Lung (tissue), 12 donors: ENCODE measurements around the gene MED29. TPM values are rescaled to one million over a fixed set of nuclear protein-coding genes. Genes with fewer than 3 reads are reported as not detected.

Experiments
- ATAC-seq: fragments of 200-7000 bp; cut with Tn5 transposase; one replicate; pipeline ENCODE4 v1.9.1; 2020; ENCODE audit warnings: moderate number of reproducible peaks; ENCODE audit not compliant: insufficient read depth, low FRiP score
- DNase-seq, 3 donors: peaks; one replicate each; pipeline ENCODE4 v3.0.0-alpha.2; 2013 to 2017
- H3K27ac ChIP-seq, 2 donors: one replicate each; pipeline ENCODE4 v1.5.1; 2013; ENCODE audit warnings: mild to moderate bottlenecking in 2 of 2, moderate library complexity in 2 of 2, control low read depth in 1 of 2, inconsistent platforms in 1 of 2, low read depth in 1 of 2, low read length in 1 of 2
- H3K27me3 ChIP-seq, 3 donors: one replicate each; pipeline ENCODE4 v1.5.1; 2013; ENCODE audit warnings: low read length in 2 of 3; ENCODE audit not compliant: control insufficient read depth in 3 of 3, insufficient read depth in 3 of 3
- H3K36me3 ChIP-seq, 4 donors: one replicate each; pipeline ENCODE4 v1.5.1; 2013; ENCODE audit warnings: low read length in 4 of 4, mild to moderate bottlenecking in 1 of 4, moderate library complexity in 1 of 4; ENCODE audit not compliant: control insufficient read depth in 4 of 4, insufficient read depth in 4 of 4
- H3K4me1 ChIP-seq, 5 donors: one replicate each; pipeline ENCODE4 v1.5.1; 2013; ENCODE audit warnings: low read length in 5 of 5, mild to moderate bottlenecking in 2 of 5, moderate library complexity in 1 of 5; ENCODE audit not compliant: control insufficient read depth in 5 of 5, insufficient read depth in 5 of 5
- H3K4me3 ChIP-seq: one replicate; pipeline ENCODE4 v1.5.1; 2013; ENCODE audit warnings: mild to moderate bottlenecking, control low read depth, moderate library complexity
- H3K9ac ChIP-seq, 2 donors: one replicate each; pipeline ENCODE4 v1.5.1; 2013; ENCODE audit warnings: low read length in 2 of 2, control low read depth in 1 of 2; ENCODE audit not compliant: insufficient read depth in 1 of 2
- H3K9me3 ChIP-seq, 4 donors: one replicate each; pipeline ENCODE4 v1.5.1; 2013; ENCODE audit warnings: low read length in 3 of 4, mild to moderate bottlenecking in 1 of 4, moderate library complexity in 1 of 4; ENCODE audit not compliant: control insufficient read depth in 4 of 4, insufficient read depth in 3 of 4
- CTCF ChIP-seq: IDR thresholded peaks from 2 replicates; pipeline ENCODE4 v1.5.1; 2012; ENCODE audit warnings: mild to moderate bottlenecking; ENCODE audit errors: control extremely low read depth, extremely low read depth
- WGBS, 2 donors: extraction: QIAGEN DNeasy Blood & Tissue Kit; methylation state at CpG; one replicate each; pipeline ENCODE4 v1.1.7; 2013; 5-methylcytosine and 5-hydroxymethylcytosine counted together
- polyA plus RNA-seq, 2 donors: library from polyadenylated mRNA; stranded (reverse); fragments of 200-250 nt; gene quantifications; one replicate each; pipeline ENCODE4 v1.2.1, GENCODE V29; 2013
- total RNA-seq, 2 donors: library from RNA; depleted of rRNA in 1 of 2; stranded (reverse); fragments of >200 nt in 1 of 2; gene quantifications; one replicate each; pipeline ENCODE4 v1.2.1, GENCODE V29; 2014 to 2021
- donor health status: control.
- donor health status: control.
- donor health status: Bipolar disorder and iron deficiency.
- donor health status: healthy.
- donor health status: DM: yes; HTN: yes; CAD: no.

Gene MED29
- total and polyA plus RNA-seq, 4 donors: 16.5 to 36.8 (median 32.8) TPM

DNA sequence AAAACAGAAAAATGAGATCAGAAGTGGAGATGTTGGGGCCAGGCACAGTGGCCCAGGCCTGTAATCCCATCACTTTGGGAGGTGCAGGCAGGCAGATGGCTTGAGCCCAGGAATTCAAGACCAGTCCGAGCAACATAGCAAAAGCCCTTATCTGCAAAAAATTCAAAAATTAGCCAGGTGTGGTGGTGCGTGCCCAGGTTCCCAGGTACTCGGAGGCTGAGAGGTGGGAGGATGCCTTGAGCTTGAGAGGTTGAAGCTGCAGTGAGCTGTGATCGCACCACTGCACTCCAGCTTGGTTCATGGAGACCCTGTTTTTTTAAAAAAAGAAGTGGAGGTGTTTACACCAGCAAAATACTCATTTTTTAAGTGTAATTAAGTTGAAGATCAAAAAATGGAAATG lies 8.9 kb downstream of the MED29 start:
- peaks cover 0 to 29% (median 12%) of the 10 kb centered on the region in 5 donors for H3K4me1 ChIP-seq
- peak overlapping the region in 1 of 2 donors; percentile 57 for H3K27ac ChIP-seq
- no peak overlapping the region for H3K4me3 ChIP-seq
- H3K9me3 ChIP-seq: no peaks in the 10 kb centered on the region
- no peaks in the 10 kb centered on the region for H3K27me3 ChIP-seq
- peaks cover 0 to 10% (median 4%) of the 10 kb centered on the region in 4 donors for H3K36me3 ChIP-seq
- no peak for ATAC-seq
- DNase-seq: no peak
- 80 to 89% methylated on average over 4 of the region's 4 CpGs for WGBS, 2 donors
- no peak overlapping the region for H3K9ac ChIP-seq
- no peak for TF ChIP-seq CTCF

- DNase-seq (no peak), ATAC-seq (no peak)
- H3K27ac ChIP-seq: peak overlapping the region; percentile 93 to 100
- H3K36me3 ChIP-seq: peaks cover 0 to 10% (median 0%) of the 10 kb centered on the region in 4 donors
- 60 to 68% methylated on average over 4 of the region's 4 CpGs for WGBS, 2 donors
- no peaks in the 10 kb centered on the region for H3K27me3 ChIP-seq
- no peak overlapping the region for H3K9ac ChIP-seq
- TF ChIP-seq CTCF: no peak
- H3K9me3 ChIP-seq: no peaks in the 10 kb centered on the region
- peaks cover 0 to 32% (median 13%) of the 10 kb centered on the region in 5 donors for H3K4me1 ChIP-seq
- H3K4me3 ChIP-seq: no peak overlapping the region
Measured at GRCh38 chr19:39401070-39401548, 9.9 kb downstream of the MED29 start.

- peaks cover 0 to 32% (median 15%) of the 10 kb centered on the region in 5 donors for H3K4me1 ChIP-seq
- peak overlapping the region in 1 of 2 donors; percentile 60 for H3K9ac ChIP-seq
- TF ChIP-seq CTCF: no peak
- H3K4me3 ChIP-seq: no peak overlapping the region
- H3K27me3 ChIP-seq: no peaks in the 10 kb centered on the region
- H3K36me3 ChIP-seq: peaks cover 0 to 10% (median 0%) of the 10 kb centered on the region in 4 donors
- WGBS, 2 donors: 45 to 48% methylated on average over 25 of the region's 25 CpGs
- peak overlapping the region; percentile 93 to 100 for H3K27ac ChIP-seq
- no peaks in the 10 kb centered on the region for H3K9me3 ChIP-seq
- ATAC-seq: no peak
- peak in 1 of 3 donors; percentile 21 for DNase-seq
Measured at GRCh38 chr19:39401549-39402345, 10.6 kb downstream of the MED29 start.
